Osteoblast (primary cell): Measurements from ENCODE around the gene DTNBP1. TPM values are rescaled to one million over a fixed set of nuclear protein-coding genes. Genes with fewer than 3 reads are reported as not detected.

ENCODE experiments used
- DNase-seq: peaks from one replicate; pipeline ENCODE4 v3.0.0; 2011; ENCODE audit warnings: low spot score, mixed read lengths; ENCODE audit not compliant: insufficient read length; ENCODE audit errors: missing footprints
- H2AFZ ChIP-seq: 2 replicates; pipeline ENCODE4 v1.6.0; 2011; ENCODE audit warnings: mild to moderate bottlenecking, low read length
- H3K27ac ChIP-seq: 2 replicates; pipeline ENCODE4 v1.5.1; 2011; ENCODE audit warnings: mild to moderate bottlenecking, low read depth, low read length, moderate library complexity
- H3K27me3 ChIP-seq: 2 replicates; pipeline ENCODE4 v1.6.0; 2012; ENCODE audit warnings: mild to moderate bottlenecking, control low read depth, inconsistent platforms, low read length, moderate library complexity; ENCODE audit not compliant: insufficient read depth
- H3K36me3 ChIP-seq: 2 replicates; pipeline ENCODE4 v1.5.1; 2011; ENCODE audit warnings: mild to moderate bottlenecking, low read length, control low read depth, moderate library complexity; ENCODE audit not compliant: insufficient read depth
- H3K4me1 ChIP-seq: 2 replicates; pipeline ENCODE4 v1.5.1; 2011; ENCODE audit warnings: mild to moderate bottlenecking, low read length, control low read depth, moderate library complexity; ENCODE audit not compliant: insufficient read depth
- H3K4me2 ChIP-seq: 2 replicates; pipeline ENCODE4 v1.6.0; 2011; ENCODE audit warnings: mild to moderate bottlenecking, low read length; ENCODE audit not compliant: insufficient read depth
- H3K4me3 ChIP-seq: fragments of 200-600 bp; sonication (generic); 3 replicates; pipeline ENCODE4 v1.5.1; 2012; ENCODE audit warnings: mild to moderate bottlenecking, low read length, inconsistent platforms; ENCODE audit not compliant: insufficient read depth
- H3K79me2 ChIP-seq: 2 replicates; pipeline ENCODE4 v1.6.0; 2012; ENCODE audit warnings: mild to moderate bottlenecking, low read length, control low read depth, inconsistent platforms; ENCODE audit not compliant: insufficient read depth
- H3K9me3 ChIP-seq: 2 replicates; pipeline ENCODE4 v1.5.1; 2011; ENCODE audit warnings: low read depth, low read length, control low read depth
- H4K20me1 ChIP-seq: 2 replicates; pipeline ENCODE4 v1.6.0; 2012; ENCODE audit warnings: mild to moderate bottlenecking, low read length, control low read depth; ENCODE audit not compliant: insufficient read depth
- CTCF ChIP-seq: IDR thresholded peaks from 2 replicates; pipeline ENCODE4 v1.5.1; 2011; ENCODE audit warnings: mild to moderate bottlenecking, low read depth, low read length, moderate library complexity; ENCODE audit errors: extremely low read depth
- total RNA-seq: library from RNA; depleted of rRNA; stranded (reverse); fragments of >200 nt; gene quantifications from 2 replicates; pipeline ENCODE4 v1.2.3, GENCODE V29; 2012

DTNBP1 gene
- total RNA-seq, 1 donor: 5.8 TPM

- H4K20me1 ChIP-seq: no peaks in the 10 kb centered on the region
- no peak overlapping the region for H3K27ac ChIP-seq
- H3K27me3 ChIP-seq: no peaks in the 10 kb centered on the region
- H3K4me2 ChIP-seq: no peak overlapping the region
- peak; percentile 39 for DNase-seq
- H3K36me3 ChIP-seq: peaks cover 22% of the 10 kb centered on the region
- no peaks in the 10 kb centered on the region for H3K9me3 ChIP-seq
- H2AFZ ChIP-seq: no peak overlapping the region
- peaks cover 5% of the 10 kb centered on the region for H3K4me1 ChIP-seq
- no peaks in the 10 kb centered on the region for H3K79me2 ChIP-seq
- no peak overlapping the region for H3K4me3 ChIP-seq
- TF ChIP-seq CTCF: no peak
These were observed 149.6 kb downstream of the DTNBP1 start for GRCh38 chr6:15513131-15513771.

DNA sequence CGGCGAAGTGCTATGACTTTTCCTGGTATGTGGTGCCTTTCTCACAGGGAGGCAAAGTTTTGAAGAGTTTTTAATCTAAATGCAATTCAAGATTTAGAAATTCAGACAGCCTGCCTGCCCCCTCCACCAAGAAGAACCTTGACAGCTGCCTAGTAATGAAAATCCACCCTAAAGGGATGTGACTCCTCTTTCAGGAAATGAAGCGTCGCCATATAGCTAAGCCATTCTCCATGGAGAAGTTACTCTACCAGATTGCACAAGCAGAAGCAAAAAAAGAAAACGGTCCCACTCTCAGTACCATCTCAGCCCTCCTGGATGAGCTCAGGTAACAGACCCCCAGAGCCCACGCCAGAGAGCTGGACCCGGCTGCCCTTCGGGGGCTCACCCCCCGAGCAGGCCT, 150.1 kb downstream of the DTNBP1 start:
- H3K4me1 ChIP-seq: peaks cover 5% of the 10 kb centered on the region
- H3K4me2 ChIP-seq: no peak overlapping the region
- H3K79me2 ChIP-seq: no peaks in the 10 kb centered on the region
- no peak overlapping the region for H3K27ac ChIP-seq
- peaks cover 22% of the 10 kb centered on the region for H3K36me3 ChIP-seq
- H3K27me3 ChIP-seq: no peaks in the 10 kb centered on the region
- no peak for TF ChIP-seq CTCF
- no peaks in the 10 kb centered on the region for H4K20me1 ChIP-seq
- no peaks in the 10 kb centered on the region for H3K9me3 ChIP-seq
- DNase-seq: no peak
- no peak overlapping the region for H3K4me3 ChIP-seq
- no peak overlapping the region for H2AFZ ChIP-seq

- no peaks in the 10 kb centered on the region for H4K20me1 ChIP-seq
- peaks cover 25% of the 10 kb centered on the region for H3K36me3 ChIP-seq
- H3K9me3 ChIP-seq: no peaks in the 10 kb centered on the region
- H2AFZ ChIP-seq: no peak overlapping the region
- H3K27ac ChIP-seq: no peak overlapping the region
- no peak overlapping the region for H3K4me3 ChIP-seq
- no peak for TF ChIP-seq CTCF
- DNase-seq: peak; percentile 62
- peaks cover 2% of the 10 kb centered on the region for H3K79me2 ChIP-seq
- H3K27me3 ChIP-seq: no peaks in the 10 kb centered on the region
- H3K4me1 ChIP-seq: peaks cover 5% of the 10 kb centered on the region
- no peak overlapping the region for H3K4me2 ChIP-seq
These were observed 150.7 kb downstream of the DTNBP1 start for GRCh38 chr6:15512126-15512525.

GRCh38 chr6:15511248-15512125, 151.3 kb downstream of the DTNBP1 start:
- H3K9me3 ChIP-seq: no peaks in the 10 kb centered on the region
- H3K36me3 ChIP-seq: peaks cover 30% of the 10 kb centered on the region
- H2AFZ ChIP-seq: no peak overlapping the region
- peaks cover 5% of the 10 kb centered on the region for H3K4me1 ChIP-seq
- H3K79me2 ChIP-seq: peaks cover 7% of the 10 kb centered on the region
- H3K27me3 ChIP-seq: no peaks in the 10 kb centered on the region
- DNase-seq: peak; percentile 59
- no peak overlapping the region for H3K4me2 ChIP-seq
- no peak overlapping the region for H3K4me3 ChIP-seq
- no peak for TF ChIP-seq CTCF
- H3K27ac ChIP-seq: no peak overlapping the region
- H4K20me1 ChIP-seq: peaks cover 5% of the 10 kb centered on the region
